Loucy (cell line): ENCODE measurements around the gene FRMD4A.

Experiments
- CTCF ChIP-seq: fragments of 200-600 bp; sonication (generic); conservative IDR thresholded peaks from 2 replicates; pipeline ENCODE4 v1.5.1; 2014; ENCODE audit warnings: mild to moderate bottlenecking, antibody characterized with exemption, low read length
- EZH2phosphoT487 ChIP-seq: fragments of 200-600 bp; IDR thresholded peaks from 2 replicates; pipeline ENCODE4 v1.6.1; 2018; ENCODE audit warnings: antibody characterized with exemption, mild to moderate bottlenecking, moderate library complexity, borderline replicate concordance

GRCh38 chr10:14208231-14208630 lies 122.5 kb downstream of the FRMD4A start:
- TF ChIP-seq CTCF (no peak), EZH2phosphoT487 (no peak)
